Measurements from ENCODE around the gene C9orf85. TPM values are rescaled to one million over a fixed set of nuclear protein-coding genes. Genes with fewer than 3 reads are reported as not detected.

Gene C9orf85
- total and polyA plus RNA-seq, 8 donors = 8.3 to 20.8 (median 18.2) TPM

DNA sequence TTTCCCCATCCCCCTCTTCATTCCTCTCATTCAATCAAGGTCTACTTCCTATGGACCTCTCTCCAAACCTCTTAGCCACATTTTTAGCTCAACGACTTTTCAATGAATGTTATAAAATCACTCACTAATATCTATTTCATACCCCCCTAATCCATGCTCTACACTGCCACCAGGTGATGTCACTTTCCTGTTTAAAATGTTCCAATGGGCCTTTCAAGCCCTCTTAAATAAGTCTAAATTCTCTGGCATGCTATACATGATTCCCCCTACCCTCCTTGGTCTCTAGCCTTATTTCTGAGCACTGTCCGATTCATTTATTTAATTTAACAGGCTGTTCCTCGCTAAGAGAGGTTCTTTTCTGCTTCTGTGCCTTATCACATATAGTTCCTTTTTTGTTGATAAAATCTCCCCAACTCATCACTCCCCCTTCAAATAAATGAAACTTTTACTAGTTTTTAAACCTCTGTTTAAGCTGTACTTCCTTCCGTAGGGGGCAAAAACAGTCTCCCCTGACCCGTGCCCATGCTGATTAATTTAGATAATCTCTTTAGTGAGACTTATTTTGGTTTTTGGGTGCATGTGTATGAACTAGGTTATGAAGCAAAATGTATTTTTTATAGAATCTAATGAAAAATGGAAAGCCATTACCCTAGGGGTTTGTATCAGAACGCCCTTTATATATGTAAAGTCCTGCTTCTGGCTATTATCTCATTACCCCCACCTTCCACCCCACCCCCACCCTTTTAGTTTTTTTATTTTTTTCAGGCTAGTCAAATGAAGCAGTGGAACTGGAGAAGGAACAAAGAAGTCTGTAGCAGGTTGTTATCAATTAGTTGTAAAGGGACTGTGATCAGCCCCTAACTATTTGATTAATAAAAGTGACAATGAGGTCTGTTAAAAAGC is 9.5 kb upstream of the C9orf85 start:
- intact Hi-C loops (cut with DNase I) = no loop called here
- peaks cover 0 to 38% of the 10 kb centered on the region in 2 donors for H3K4me1 ChIP-seq
- no peaks in the 10 kb centered on the region for H3K27me3 ChIP-seq
- H3K27ac ChIP-seq = no peak overlapping the region
- DNase-seq = no peak
- H3K9me3 ChIP-seq = no peaks in the 10 kb centered on the region
- no peak overlapping the region for H3K4me3 ChIP-seq
- no peak for ATAC-seq
- TF ChIP-seq, protein P1, sequence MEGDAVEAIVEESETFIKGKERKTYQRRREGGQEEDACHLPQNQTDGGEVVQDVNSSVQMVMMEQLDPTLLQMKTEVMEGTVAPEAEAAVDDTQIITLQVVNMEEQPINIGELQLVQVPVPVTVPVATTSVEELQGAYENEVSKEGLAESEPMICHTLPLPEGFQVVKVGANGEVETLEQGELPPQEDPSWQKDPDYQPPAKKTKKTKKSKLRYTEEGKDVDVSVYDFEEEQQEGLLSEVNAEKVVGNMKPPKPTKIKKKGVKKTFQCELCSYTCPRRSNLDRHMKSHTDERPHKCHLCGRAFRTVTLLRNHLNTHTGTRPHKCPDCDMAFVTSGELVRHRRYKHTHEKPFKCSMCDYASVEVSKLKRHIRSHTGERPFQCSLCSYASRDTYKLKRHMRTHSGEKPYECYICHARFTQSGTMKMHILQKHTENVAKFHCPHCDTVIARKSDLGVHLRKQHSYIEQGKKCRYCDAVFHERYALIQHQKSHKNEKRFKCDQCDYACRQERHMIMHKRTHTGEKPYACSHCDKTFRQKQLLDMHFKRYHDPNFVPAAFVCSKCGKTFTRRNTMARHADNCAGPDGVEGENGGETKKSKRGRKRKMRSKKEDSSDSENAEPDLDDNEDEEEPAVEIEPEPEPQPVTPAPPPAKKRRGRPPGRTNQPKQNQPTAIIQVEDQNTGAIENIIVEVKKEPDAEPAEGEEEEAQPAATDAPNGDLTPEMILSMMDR (IDR thresholded peaks at IDR 0.05) = no peak
- no peaks in the 10 kb centered on the region for H3K36me3 ChIP-seq

DNA sequence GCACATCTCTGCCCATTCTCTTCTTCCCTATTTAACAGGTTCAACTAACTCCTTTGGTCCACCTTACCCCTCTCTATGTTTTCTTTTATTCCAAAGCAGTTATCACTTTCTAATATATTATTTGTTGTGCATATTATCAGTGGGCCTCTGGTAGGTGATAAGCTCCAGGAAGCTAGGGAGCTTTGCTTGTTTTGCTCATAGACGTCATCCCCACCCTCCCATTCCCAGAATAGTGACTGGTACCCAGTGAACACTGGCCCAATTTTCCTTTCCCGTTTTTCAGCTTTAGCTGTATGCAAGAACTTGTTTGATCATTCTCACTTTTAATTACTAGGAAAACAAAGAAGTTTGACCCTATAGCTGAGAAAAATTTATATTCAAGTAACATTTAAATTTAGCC is 7.4 kb upstream of the C9orf85 start:
- Histone ChIP-seq H3K36me3 (no peaks in the 10 kb centered on the region), H3K27me3 (no peaks in the 10 kb centered on the region), H3K27ac (no peak overlapping the region), H3K4me1 (peaks cover 8 to 27% of the 10 kb centered on the region in 2 donors), H3K4me3 (no peak overlapping the region), H3K9me3 (no peaks in the 10 kb centered on the region)
- TF ChIP-seq, protein P1 (IDR thresholded peaks at IDR 0.05) = no peak
- ATAC-seq (no peak), DNase-seq (no peak)
- intact Hi-C loops (cut with DNase I) = no loop called here

DNA sequence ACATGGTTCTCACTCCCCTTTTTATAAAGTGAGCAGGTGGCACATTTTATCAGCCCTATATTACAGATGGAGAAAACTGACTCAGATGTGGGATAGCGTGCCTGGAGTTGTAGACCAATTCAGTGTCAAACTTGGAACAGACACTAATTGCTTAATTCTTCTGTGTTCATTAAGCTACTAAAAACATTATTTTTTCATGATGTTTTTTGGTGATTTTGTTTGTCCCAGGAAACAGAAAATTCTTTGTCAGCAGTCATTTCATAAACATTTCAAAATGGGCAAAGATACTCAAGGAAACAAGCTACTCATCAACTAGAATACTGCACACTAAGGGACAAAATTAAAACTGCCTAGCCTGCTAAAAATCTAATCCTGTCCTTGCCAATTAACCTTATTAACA is 2.6 kb upstream of the C9orf85 start:
- Histone ChIP-seq H3K4me1 (peaks cover 18 to 46% of the 10 kb centered on the region in 2 donors), H3K4me3 (peak overlapping the region in 1 of 2 donors; percentile 99), H3K27me3 (no peaks in the 10 kb centered on the region), H3K27ac (no peak overlapping the region), H3K9me3 (no peaks in the 10 kb centered on the region), H3K36me3 (no peaks in the 10 kb centered on the region)
- ATAC-seq = no peak
- DNase-seq = peak in 1 of 4 donors; percentile 3
- TF ChIP-seq, protein P1 (IDR thresholded peaks at IDR 0.05) = no peak
- intact Hi-C loops (cut with DNase I) = no loop called here

DNA sequence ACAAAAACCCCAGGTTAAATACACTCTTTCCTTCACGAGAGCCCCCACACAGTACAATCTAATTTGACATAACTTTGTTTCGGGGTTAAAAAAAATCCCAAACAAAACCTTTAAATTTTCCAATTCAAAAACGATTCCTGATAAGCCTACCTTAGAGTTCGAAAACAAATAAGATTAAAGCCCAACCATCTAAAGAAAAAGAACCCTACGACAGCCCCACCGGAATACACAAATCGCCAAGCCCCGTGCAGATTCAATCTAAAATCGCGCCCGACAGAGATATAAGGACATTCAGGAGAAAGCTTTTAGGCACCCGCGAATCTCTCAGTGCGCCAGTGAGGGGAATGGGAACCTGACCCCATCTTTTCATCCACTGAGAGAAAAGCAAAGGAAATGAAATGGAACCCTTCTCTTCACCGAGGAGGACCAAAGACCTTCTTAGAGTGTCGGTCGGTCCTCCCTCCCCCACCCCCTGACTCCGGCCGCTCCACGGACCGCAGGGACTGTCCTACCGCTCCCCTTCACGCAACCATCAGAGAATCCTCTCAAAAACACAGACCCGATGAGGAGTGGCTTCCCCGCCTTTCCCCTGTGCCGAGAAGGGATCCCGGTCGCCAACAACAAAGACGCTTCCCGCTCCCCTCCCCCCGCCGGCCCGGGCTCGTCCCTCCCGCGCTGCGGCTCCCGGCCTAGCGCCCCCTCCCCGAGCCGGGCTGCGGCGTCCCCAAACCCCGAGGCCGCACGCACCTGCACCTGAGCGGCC is 1.4 kb upstream of the C9orf85 start:
- TF ChIP-seq, protein P1 (IDR thresholded peaks at IDR 0.05) = no peak
- intact Hi-C loops (cut with DNase I) = loop anchor here in 1 of 2 donors (10.0 kb wide), 1 partner anchor 55 kb away; no protein-coding TSS in a partner anchor
- DNase-seq = peak; percentile 49 to 89 (median 68)

More for the DNA sequence above, 1.4 kb upstream of the C9orf85 start:
- peak overlapping the region; percentile 98 to 99 for H3K4me3 ChIP-seq
- no peaks in the 10 kb centered on the region for H3K9me3 ChIP-seq
- no peaks in the 10 kb centered on the region for H3K36me3 ChIP-seq
- ATAC-seq = peak; percentile 41
- peak overlapping the region; percentile 96 to 97 for H3K27ac ChIP-seq
- H3K27me3 ChIP-seq = no peaks in the 10 kb centered on the region
- H3K4me1 ChIP-seq = peaks cover 18 to 41% of the 10 kb centered on the region in 2 donors
